MM.1S (cell line): Measurements from ENCODE around the gene ENOX1.

Experiments used
- CTCF ChIP-seq: fragments of 300-600 bp; sonication (generic); IDR thresholded peaks from 2 replicates; pipeline ENCODE4 v1.5.1; 2016; ENCODE audit warnings: antibody characterized with exemption, low read length, mixed read lengths
- EZH2phosphoT487 ChIP-seq: fragments of 300-600 bp; sonication (generic); IDR thresholded peaks from 2 replicates; pipeline ENCODE4 v1.6.1; 2018; ENCODE audit warnings: antibody characterized with exemption, low read length

- TF ChIP-seq CTCF (no peak), EZH2phosphoT487 (no peak)
These were observed 513.4 kb downstream of the ENOX1 start for GRCh38 chr13:43273362-43273761.
